HL-60 (cell line): ENCODE data around the gene SLC6A11.

Experiments
- DNase-seq, 2 experiments: peaks; one replicate each; pipeline ENCODE4 v3.0.0-alpha.2; 2010 to 2020; ENCODE audit warnings: low read depth in 1 of 2, low spot score in 1 of 2
- H3K27ac ChIP-seq: fragments of 250-450 bp; sonication (Bioruptor Pico); replicated peaks from 2 replicates; pipeline ENCODE4 v1.5.1; 2020; ENCODE audit warnings: mild to moderate bottlenecking, moderate library complexity
- H3K27me3 ChIP-seq: fragments of 250-450 bp; sonication (Bioruptor Pico); 2 replicates; pipeline ENCODE4 v1.5.1; 2021; ENCODE audit warnings: mild to moderate bottlenecking, moderate library complexity; ENCODE audit not compliant: insufficient read depth, poor library complexity, severe bottlenecking
- H3K4me3 ChIP-seq: replicated peaks from 2 replicates; pipeline ENCODE4 v1.5.1; 2011; ENCODE audit warnings: mild to moderate bottlenecking, control low read depth, low read length; ENCODE audit not compliant: insufficient read depth
- CTCF ChIP-seq: IDR thresholded peaks from one replicate; pipeline ENCODE4 v1.5.1; 2011; ENCODE audit warnings: low read length, control low read depth, inconsistent platforms; ENCODE audit not compliant: insufficient read depth
- GABPA ChIP-seq: IDR thresholded peaks from 2 replicates; pipeline ENCODE4 v1.6.1; 2012; ENCODE audit warnings: low read depth
- POLR2AphosphoS5 ChIP-seq: IDR thresholded peaks from 2 replicates; pipeline ENCODE4 v1.6.1; 2012; ENCODE audit warnings: low read depth
- REST ChIP-seq: IDR thresholded peaks from 2 replicates; pipeline ENCODE4 v1.6.1; 2012; ENCODE audit warnings: low read depth; ENCODE audit not compliant: insufficient replicate concordance
- SPI1 ChIP-seq: IDR thresholded peaks from 2 replicates; pipeline ENCODE4 v1.6.1; 2012; ENCODE audit warnings: low read depth, mild to moderate bottlenecking, borderline replicate concordance

SLC6A11 gene

GRCh38 chr3:10951295-10951926, 135.4 kb downstream of the SLC6A11 start:
- no peak for TF ChIP-seq SPI1
- TF ChIP-seq POLR2AphosphoS5 = no peak
- TF ChIP-seq REST = no peak
- no peak for TF ChIP-seq GABPA
- TF ChIP-seq CTCF = no peak
- no peak for DNase-seq
- Histone ChIP-seq H3K4me3 (no peak overlapping the region), H3K27ac (no peak overlapping the region), H3K27me3 (no peaks in the 10 kb centered on the region)

- Histone ChIP-seq H3K27me3 (no peaks in the 10 kb centered on the region), H3K4me3 (no peak overlapping the region), H3K27ac (no peak overlapping the region)
- DNase-seq = no peak
- no peak for TF ChIP-seq SPI1
- no peak for TF ChIP-seq POLR2AphosphoS5
- no peak for TF ChIP-seq REST
- TF ChIP-seq GABPA = no peak
Measured at GRCh38 chr3:10952525-10952924, 136.5 kb downstream of the SLC6A11 start.

DNA sequence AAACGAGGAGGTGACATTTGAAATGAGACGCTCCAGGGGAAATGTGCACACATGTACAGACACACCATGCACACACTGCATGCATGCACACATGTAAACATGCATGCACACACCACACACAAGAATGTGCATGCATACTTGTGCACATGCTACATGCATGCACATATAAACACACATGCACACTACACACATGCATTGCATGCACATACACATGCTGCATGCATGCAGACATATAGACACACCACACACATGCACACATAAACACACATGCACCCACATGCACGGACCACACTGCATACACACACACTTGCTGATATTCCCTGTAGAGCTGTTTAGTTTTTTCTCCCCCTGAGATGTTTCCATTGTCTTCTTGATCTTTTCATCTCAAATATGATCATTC, 138.7 kb downstream of the SLC6A11 start:
- no peak for TF ChIP-seq REST
- no peak for TF ChIP-seq SPI1
- no peak for TF ChIP-seq GABPA
- no peak for TF ChIP-seq POLR2AphosphoS5
- no peak for TF ChIP-seq CTCF
- no peak overlapping the region for H3K27ac ChIP-seq
- no peak overlapping the region for H3K4me3 ChIP-seq
- H3K27me3 ChIP-seq = no peaks in the 10 kb centered on the region
- no peak for DNase-seq
